HUDEP-2 (cell line): Measurements from ENCODE around the gene TREH.
A peak's percentile ranks its signal among the peaks of the same experiment; 100 is the strongest.
"Not testable (repeated sequence)": the region's sequence is repeated elsewhere in the genome, so short reads cannot be mapped to it uniquely, and the experiment has no call there.

Experiments used
- DNase-seq, 76 experiments: peaks; one replicate each; lab custom pipeline; 2025; ENCODE audit not compliant: unreplicated experiment in 76 of 76; lab: John Stamatoyannopoulos, UW

Gene TREH

DNA sequence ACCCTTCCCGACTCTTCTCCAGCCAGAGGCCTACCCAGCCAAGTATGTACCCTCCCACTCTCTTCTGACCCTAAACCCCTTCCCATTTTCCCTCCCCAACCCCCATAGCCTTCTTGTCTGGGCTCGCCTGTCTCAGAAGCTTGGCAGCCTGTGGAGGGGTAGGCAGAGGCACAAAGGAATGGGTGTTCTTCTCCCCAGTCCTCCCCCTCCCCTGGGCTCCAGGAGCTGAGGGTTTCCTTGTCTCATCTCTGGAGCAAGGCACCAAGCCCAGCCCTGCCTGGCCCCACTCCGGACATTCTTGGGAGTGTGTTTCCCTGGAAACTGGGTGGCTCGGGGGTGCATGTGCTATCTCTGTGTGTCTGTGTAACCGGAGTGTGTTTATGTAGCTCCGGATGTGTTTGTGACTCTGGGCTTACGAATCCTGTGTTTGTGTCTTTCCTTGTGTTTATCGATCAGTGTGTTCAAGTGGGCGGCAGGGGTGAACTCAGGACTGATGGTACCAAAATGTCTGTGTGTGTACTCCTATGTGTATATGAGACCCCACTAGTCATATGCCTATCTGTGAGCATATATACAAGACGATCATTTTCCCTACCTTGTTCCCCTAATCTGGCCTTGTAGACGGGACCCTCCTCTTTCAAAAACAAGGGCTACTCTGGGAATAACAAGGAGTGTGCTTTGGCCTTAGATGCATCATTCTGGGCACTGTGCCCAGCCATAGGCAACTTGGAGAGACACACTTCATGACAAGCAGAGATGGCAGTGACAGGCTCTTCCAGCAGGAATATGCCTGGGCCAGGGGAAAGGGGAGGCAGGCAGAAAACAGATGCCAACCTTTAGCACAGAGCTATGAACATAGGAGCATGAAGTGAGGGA lies 61.1 kb downstream of the TREH start:
- DNase-seq, result no peak

DNA sequence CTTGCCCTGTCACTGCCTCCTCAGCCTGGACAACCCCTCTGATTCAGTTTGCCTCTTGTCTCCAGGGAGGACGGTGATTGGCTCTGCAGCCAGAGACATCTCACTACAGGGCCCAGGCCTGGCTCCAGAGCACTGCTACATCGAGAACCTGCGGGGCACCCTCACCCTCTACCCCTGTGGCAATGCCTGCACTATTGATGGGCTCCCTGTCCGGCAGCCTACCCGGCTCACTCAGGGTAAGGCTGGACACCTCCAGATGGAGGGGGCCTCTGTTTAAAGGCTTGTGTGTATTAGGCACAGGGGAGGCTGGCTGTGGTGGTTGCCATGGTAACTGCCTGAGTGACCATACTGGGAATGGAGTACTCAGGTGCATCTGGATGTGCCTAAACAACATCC lies 63.5 kb downstream of the TREH start:
- DNase-seq, result no peak

DNA sequence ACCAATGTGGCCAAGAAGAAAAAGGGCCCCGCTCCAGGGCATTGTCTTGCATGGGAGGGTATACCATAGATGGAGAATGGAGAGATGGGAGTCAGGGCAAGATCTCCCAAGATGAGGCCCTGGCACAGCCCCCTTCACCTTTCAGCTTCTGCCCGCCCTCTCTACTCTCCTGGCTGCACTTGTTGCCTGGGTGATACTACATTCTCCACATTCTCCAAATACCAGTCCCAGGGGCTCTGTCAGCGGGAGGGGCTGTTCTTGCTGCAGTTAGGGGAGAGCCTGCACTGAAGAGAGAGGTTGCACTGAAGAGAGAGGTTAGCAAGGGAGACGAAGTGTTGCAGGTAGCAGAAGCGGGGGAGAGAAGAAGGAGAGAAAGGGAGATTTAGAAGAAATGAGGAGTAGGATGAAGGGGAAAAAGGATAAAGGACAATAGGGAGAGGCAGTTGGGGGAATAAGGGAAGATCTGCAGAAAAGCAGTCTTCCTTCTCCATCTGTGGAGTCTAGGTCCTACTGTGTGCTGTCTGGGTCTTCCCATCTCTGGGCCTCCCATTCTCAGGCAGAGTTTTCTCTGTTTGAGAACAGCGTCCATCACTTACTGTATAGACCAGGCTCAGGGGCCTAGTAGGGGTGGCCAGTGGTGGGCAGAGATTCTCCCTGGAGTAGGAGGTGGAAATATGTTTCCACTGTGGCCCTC lies 64.0 kb downstream of the TREH start:
- DNase-seq, result no peak

DNA sequence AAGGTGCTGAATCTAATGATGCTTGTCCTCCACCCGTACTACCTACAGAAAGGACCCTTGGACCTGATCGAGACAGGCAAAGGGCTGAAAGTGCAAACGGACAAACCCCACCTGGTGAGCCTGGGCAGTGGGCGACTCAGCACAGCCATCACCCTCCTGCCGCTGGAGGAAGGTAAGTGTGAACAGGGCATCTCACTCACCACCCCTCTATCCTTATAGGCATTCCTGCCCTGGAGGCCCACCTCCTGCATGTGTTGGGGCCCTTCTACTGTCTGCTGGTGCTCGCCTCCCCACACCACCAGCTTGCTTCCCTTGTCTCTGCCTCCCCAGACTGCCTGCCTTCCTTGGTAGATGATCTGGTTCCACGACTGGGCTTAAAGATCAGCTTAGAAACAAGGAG lies 64.9 kb downstream of the TREH start:
- DNase-seq, result no peak

DNA sequence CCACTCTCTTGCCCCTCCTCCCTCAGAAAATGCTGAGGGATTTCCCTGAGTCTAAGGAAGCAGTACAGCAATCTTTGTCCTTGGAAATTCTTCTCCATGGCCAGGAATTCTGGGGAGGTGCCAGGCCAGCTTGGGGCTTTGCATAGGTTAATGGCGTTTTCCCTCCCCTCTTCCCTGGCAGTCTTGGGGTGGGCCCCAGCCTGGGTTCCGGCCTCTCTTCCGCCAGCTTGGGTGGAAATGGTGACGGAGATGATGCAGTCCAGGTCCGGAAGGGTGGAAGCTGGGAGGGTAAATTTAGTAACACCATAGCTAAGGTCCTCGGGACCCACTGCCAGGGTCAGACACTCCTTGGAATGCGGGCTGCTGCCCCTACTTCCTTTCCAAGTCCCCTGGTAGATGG lies 67.1 kb downstream of the TREH start:
- DNase-seq, result no peak

DNA sequence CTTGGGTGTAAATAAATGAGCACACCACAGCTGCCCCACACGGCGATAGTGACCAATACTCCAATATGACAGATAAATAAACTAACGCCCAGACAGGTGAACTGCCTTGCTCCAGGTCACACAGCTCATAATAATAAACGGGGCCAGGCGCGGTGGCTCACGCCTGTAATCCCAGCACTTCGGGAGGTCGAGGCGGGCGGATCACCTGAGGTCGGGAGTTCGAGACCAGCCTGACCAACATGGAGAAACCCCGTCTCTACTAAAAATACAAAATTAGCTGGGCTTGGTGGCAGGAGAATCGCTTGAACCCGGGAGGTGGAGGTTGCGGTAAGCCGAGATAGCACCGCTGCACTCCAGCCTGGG lies 68.0 kb downstream of the TREH start:
- DNase-seq, result not testable (repeated sequence)

DNA sequence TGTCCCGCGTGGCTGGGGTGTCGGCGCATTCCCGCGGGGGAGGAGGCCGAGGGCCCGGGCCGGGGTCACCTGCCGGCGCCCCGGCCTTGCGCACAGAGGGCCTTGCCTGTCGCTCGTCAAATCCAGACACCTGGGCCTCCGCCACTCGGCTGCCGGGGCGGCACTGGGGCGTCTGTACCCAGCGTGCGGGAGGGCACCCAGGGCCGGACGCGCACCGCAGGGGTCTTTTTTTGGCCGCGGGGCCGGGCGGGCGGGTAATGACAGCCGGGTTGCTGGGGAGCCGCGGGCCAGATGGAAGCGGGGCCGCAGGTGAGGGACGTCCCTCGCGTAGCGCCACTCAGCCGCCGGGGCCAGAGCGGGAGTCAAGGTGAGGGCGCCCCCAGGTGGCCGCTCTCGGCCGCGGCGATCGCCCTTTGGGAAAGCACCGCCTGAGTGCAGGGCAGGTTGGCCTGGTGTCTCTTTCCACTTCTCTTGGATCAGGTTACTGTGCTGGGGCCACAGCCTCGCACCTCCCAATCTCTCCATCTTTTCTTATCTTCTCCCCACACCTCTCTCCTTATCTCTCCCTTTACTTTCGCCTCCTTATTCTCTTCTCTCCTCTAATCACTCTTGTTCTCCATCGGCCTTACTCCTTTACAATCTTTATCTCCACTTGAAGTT lies 68.5 kb downstream of the TREH start:
- peak in 68 of 76 experiments; percentile 11 to 77 (median 56) for DNase-seq

DNA sequence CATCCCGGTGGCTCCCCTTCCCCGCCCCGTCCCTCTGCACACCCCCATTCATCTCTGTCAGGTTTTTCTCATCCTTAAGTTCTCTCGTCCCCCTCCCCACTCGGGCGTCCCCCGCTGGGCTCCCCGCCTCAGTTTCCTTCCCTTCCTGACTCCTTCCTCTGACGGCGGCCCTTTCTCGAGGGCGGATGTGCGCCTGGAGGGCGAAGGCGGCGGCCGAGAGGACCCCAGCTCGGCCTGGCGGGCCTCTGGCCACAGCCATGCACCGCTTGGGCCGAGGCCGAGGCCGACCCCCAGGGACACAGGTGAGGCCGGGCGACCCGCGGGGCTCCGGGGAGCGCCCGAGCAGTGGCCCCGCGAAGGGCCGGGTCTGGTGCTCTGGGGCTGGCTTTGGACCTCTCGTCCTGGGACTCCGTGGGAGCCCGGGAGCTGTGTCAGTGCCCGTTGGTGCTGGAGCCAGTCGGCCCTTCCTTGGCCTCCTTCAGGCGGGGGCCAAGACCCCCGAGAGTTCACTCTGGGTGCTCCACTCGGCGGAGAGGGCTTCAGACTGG lies 69.2 kb downstream of the TREH start:
- peak in 1 of 76 experiments; percentile 18 for DNase-seq

DNA sequence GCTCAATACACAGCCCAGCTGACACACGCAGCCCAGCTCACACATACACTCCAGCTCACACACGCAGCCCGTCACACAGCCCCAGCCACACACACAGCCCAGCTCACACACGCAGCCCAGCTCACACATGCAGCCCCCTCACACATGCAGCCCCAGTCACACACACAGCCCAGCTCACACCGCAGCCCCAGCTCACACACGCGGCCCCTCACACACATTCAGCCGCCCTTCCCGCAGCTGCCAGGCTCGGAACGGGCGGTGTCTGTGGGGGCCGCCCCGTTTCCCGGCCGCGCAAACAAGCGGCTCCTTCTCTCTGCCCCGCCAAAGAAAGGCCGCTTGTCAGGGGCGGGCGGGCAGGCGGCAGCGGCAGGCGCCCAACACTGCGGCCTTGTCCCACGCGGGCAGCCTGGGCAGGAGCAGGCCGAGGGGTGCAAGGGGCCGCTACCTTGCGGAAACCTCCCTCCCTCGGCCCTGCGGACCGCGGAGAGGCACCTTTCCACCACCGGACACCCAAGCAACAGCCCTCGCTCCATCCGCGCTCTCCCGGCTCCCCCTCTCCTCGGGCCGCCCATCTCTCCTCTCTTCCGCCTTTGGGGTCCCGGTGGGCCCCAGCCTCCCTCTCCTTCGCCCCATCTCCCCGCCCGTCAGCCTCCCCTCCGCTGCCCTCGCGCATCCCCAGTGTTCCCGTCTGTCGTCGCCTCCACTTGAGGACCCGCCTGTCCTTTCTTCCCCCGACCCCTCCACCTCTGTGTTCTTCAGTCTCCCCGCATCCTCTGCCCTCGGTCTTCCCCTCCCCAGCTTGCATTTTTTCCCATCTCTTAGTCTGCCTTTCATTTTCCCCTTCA lies 69.8 kb downstream of the TREH start:
- DNase-seq, result peak in 6 of 76 experiments; percentile 14 to 50 (median 18)

DNA sequence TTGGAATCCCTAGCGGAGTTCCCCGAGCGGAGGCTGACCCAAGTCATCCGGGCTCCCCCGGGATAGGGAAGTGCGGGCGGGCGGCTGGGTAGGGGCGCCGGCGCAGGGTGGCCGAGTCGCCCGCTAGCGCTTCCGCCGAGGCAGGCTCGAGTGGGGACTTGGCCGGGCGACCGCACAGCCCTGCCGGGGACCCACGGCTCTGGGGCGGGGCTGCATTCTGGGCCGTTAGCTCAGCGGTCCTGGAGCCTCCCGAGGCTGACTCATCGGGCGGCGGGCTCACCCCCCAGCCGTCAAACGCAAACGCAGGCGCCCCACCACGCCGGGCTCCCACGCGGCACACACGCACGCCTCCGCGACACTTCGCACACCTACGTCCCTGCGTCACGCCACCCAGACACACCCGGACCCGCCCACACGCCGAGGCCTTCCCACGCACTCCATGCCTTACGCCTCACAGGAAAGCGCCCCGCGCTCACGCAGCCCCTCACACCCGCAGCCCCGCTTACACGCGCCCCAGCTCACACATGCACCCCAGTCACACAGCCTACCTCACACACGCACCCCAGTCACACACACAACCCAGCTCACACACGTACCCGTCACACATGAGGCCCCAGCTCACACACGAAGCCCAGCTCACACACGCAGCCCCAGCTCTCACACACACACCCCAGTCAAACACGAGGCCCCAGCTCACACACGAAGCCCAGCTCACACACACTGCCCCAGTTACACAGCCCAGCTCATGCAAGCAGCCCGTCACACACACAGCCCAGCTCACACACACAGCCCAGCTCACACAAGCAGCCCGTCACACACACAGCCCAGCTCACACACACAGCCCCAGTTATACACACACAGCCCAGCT lies 70.9 kb downstream of the TREH start:
- DNase-seq, result peak in 66 of 76 experiments; percentile 17 to 84 (median 58)

DNA sequence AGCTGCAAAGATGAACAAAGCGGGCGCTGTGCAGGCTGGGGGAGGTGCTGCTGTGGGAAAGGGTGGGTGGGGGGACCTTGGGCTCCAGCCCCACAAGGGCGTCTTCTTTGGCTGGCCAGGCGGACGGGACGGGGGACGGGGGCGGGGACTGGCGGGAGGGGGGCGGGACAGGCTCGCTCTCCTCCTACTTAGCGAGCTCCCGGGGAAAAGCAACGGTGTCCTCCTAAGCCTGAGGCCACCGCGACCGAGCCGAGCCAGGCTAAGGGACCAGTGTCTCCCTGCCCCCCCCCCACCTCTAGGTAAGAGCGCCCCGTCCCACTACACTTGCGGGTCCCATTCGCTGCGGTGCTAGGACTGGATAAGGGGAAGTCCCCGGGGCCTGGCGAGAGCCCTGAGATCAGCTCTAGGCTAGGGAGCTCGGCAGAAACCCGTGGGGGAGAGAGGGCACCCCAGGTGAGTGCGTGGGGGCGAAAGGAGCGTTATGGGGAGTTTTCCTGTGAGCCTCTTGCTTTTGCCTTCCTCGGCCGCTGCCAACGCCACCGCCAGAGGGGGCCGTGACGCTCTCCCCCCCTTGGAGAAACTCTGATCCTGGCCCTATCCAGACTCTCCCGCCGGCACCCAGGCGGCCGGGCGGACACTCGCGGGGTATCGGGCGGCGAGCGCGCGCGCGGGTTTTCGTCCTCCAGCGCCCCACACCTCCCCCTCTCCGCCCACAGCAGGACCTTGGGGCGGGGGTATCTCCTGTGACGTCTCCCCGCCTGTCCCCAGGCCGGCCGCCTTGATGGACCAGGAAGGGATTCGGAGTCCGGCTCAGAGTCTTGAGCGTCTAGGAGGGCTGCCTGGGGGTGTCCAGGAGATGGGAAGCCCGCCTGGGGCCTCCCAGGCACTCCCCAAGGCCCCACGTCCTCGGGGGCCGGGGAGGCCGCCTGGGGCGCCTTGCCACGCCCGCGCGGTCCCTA lies 71.8 kb downstream of the TREH start, which contains the start of gene PHLDB1:
PHLDB1 (plus strand) TSS at position 215 of the 959 bp plus-strand sequence. CDS start 6,222 bp downstream, outside the sequence.
- DNase-seq, result peak in 54 of 76 experiments; percentile 13 to 59 (median 39)
